Measurements from ENCODE around the gene CRYBB2.
"Not testable (repeated sequence)": the region's sequence is repeated elsewhere in the genome, so short reads cannot be mapped to it uniquely, and the experiment has no call there.

CRYBB2 gene

GRCh38 chr22:25233706-25234105, 14.3 kb downstream of the CRYBB2 start:
- ATAC-seq (ENCODE audit: low read depth); H3K27ac Mint-ChIP-seq; H3K36me3 Mint-ChIP-seq; H3K9me3 Mint-ChIP-seq; H3K4me3 Mint-ChIP-seq; DNase-seq (ENCODE audit: low spot score in 2 of 2); H3K4me1 Mint-ChIP-seq: not testable (repeated sequence)
- H3K27me3 Mint-ChIP-seq, result peaks cover 28% of the 10 kb centered on the region

- Mint-ChIP-seq H3K9me3 (peaks cover 3% of the 10 kb centered on the region), H3K27me3 (peaks cover 26% of the 10 kb centered on the region), H3K27ac (no peak overlapping the region), H3K4me3 (no peak overlapping the region), H3K4me1 (peaks cover 4% of the 10 kb centered on the region), H3K36me3 (no peaks in the 10 kb centered on the region)
- peak; percentile 36 to 52 for DNase-seq (ENCODE audit: low spot score in 2 of 2)
- ATAC-seq (ENCODE audit: low read depth), result peak; percentile 68
These were observed 16.3 kb downstream of the CRYBB2 start for GRCh38 chr22:25235547-25236290.

- peak overlapping the region; percentile 21 for H3K4me3 Mint-ChIP-seq
- H3K27me3 Mint-ChIP-seq, result peaks cover 25% of the 10 kb centered on the region
- peaks cover 4% of the 10 kb centered on the region for H3K4me1 Mint-ChIP-seq
- H3K27ac Mint-ChIP-seq, result no peak overlapping the region
- H3K9me3 Mint-ChIP-seq, result peaks cover 3% of the 10 kb centered on the region
- no peaks in the 10 kb centered on the region for H3K36me3 Mint-ChIP-seq
- no peak for DNase-seq (ENCODE audit: low spot score in 2 of 2)
- ATAC-seq (ENCODE audit: low read depth), result no peak
These were observed 17.0 kb downstream of the CRYBB2 start for GRCh38 chr22:25236417-25236816.

GRCh38 chr22:25237503-25237902, 18.1 kb downstream of the CRYBB2 start:
- peaks cover 4% of the 10 kb centered on the region for H3K4me1 Mint-ChIP-seq
- H3K36me3 Mint-ChIP-seq, result no peaks in the 10 kb centered on the region
- no peak for ATAC-seq (ENCODE audit: low read depth)
- H3K27ac Mint-ChIP-seq, result no peak overlapping the region
- H3K9me3 Mint-ChIP-seq, result peaks cover 3% of the 10 kb centered on the region
- H3K27me3 Mint-ChIP-seq, result peaks cover 22% of the 10 kb centered on the region
- DNase-seq (ENCODE audit: low spot score in 2 of 2), result no peak
- no peak overlapping the region for H3K4me3 Mint-ChIP-seq

GRCh38 chr22:25238058-25238457, 18.6 kb downstream of the CRYBB2 start:
- not testable (repeated sequence) for H3K4me1 Mint-ChIP-seq; H3K9me3 Mint-ChIP-seq; H3K27ac Mint-ChIP-seq; DNase-seq (ENCODE audit: low spot score in 2 of 2); H3K4me3 Mint-ChIP-seq; H3K36me3 Mint-ChIP-seq
- ATAC-seq (ENCODE audit: low read depth), result peak; percentile 51
- peaks cover 21% of the 10 kb centered on the region for H3K27me3 Mint-ChIP-seq

GRCh38 chr22:25255169-25255568, 35.7 kb downstream of the CRYBB2 start:
- not testable (repeated sequence) for ATAC-seq (ENCODE audit: low read depth); H3K27me3 Mint-ChIP-seq; H3K27ac Mint-ChIP-seq; H3K36me3 Mint-ChIP-seq; H3K4me1 Mint-ChIP-seq; DNase-seq (ENCODE audit: low spot score in 2 of 2); H3K9me3 Mint-ChIP-seq; H3K4me3 Mint-ChIP-seq

- DNase-seq (ENCODE audit: low spot score in 2 of 2); H3K9me3 Mint-ChIP-seq; H3K4me3 Mint-ChIP-seq; H3K27ac Mint-ChIP-seq; H3K4me1 Mint-ChIP-seq; H3K36me3 Mint-ChIP-seq; H3K27me3 Mint-ChIP-seq: not testable (repeated sequence)
- ATAC-seq (ENCODE audit: low read depth), result peak; percentile 72
These were observed 48.1 kb downstream of the CRYBB2 start for GRCh38 chr22:25267567-25267966.

GRCh38 chr22:25268902-25269301, 49.5 kb downstream of the CRYBB2 start:
- not testable (repeated sequence) for H3K36me3 Mint-ChIP-seq, H3K9me3 Mint-ChIP-seq, H3K27ac Mint-ChIP-seq

GRCh38 chr22:25270061-25270460, 50.6 kb downstream of the CRYBB2 start:
- not testable (repeated sequence) for H3K36me3 Mint-ChIP-seq; H3K27ac Mint-ChIP-seq; ATAC-seq (ENCODE audit: low read depth); H3K4me3 Mint-ChIP-seq; H3K4me1 Mint-ChIP-seq; H3K9me3 Mint-ChIP-seq; DNase-seq (ENCODE audit: low spot score in 2 of 2); H3K27me3 Mint-ChIP-seq

More at GRCh38 chr22:25268902-25269301, 49.5 kb downstream of the CRYBB2 start:
- not testable (repeated sequence) for H3K4me3 Mint-ChIP-seq; H3K27me3 Mint-ChIP-seq; ATAC-seq (ENCODE audit: low read depth); DNase-seq (ENCODE audit: low spot score in 2 of 2); H3K4me1 Mint-ChIP-seq

- H3K36me3 Mint-ChIP-seq; ATAC-seq (ENCODE audit: low read depth); H3K27me3 Mint-ChIP-seq; H3K4me1 Mint-ChIP-seq; H3K27ac Mint-ChIP-seq; H3K9me3 Mint-ChIP-seq; DNase-seq (ENCODE audit: low spot score in 2 of 2); H3K4me3 Mint-ChIP-seq: not testable (repeated sequence)
These were observed 53.8 kb downstream of the CRYBB2 start for GRCh38 chr22:25273231-25273630.

- H3K9me3 Mint-ChIP-seq; H3K27me3 Mint-ChIP-seq; DNase-seq (ENCODE audit: low spot score in 2 of 2); H3K4me1 Mint-ChIP-seq; H3K36me3 Mint-ChIP-seq; H3K27ac Mint-ChIP-seq; H3K4me3 Mint-ChIP-seq; ATAC-seq (ENCODE audit: low read depth): not testable (repeated sequence)
These were observed 54.5 kb downstream of the CRYBB2 start for GRCh38 chr22:25273928-25274327.

GRCh38 chr22:25280118-25280517, 60.7 kb downstream of the CRYBB2 start:
- DNase-seq (ENCODE audit: low spot score in 2 of 2); H3K9me3 Mint-ChIP-seq; H3K4me3 Mint-ChIP-seq; H3K36me3 Mint-ChIP-seq: not testable (repeated sequence)
- ATAC-seq (ENCODE audit: low read depth), result peak; percentile 51
- Mint-ChIP-seq H3K27me3 (peaks cover 26% of the 10 kb centered on the region), H3K4me1 (peaks cover 15% of the 10 kb centered on the region), H3K27ac (peak overlapping the region; percentile 86)

Measured in memory B cell (primary cell).